A673 (cell line): Measurements from ENCODE around the gene C3AR1.

Source experiments
- CTCF ChIP-seq: fragments of 300-800, 200-600 bp; sonication (generic); conservative IDR thresholded peaks from 2 replicates; pipeline ENCODE4 v1.5.1; 2017; ENCODE audit warnings: low read depth, mild to moderate bottlenecking, antibody characterized with exemption, low read length, moderate library complexity, mixed read lengths
- EZH2 ChIP-seq: fragments of 200-600 bp; sonication (generic); IDR thresholded peaks from 2 replicates; pipeline ENCODE4 v1.6.1; 2017; ENCODE audit warnings: borderline replicate concordance, low read depth, mild to moderate bottlenecking, mixed read lengths, antibody characterized with exemption, low read length; ENCODE audit not compliant: poor library complexity, severe bottlenecking

- TF ChIP-seq CTCF (no peak), EZH2 (no peak)
Observed at GRCh38 chr12:8030189-8030588, 36.0 kb downstream of the C3AR1 start.
